ENCODE measurements around the gene MUC21.

MUC21 gene

GRCh38 chr6:30983439-30983838, at the start of gene MUC21:
TSS of gene MUC21 (plus strand) at chr6:30983718. CDS start at chr6:30983959, 241 bp downstream.
- no peak within 1 kb of the TSS for H3K4me3 Mint-ChIP-seq
- H3K9me3 Mint-ChIP-seq, result no peaks in the 10 kb centered on the region
- peaks cover 1% of the 10 kb centered on the region for H3K4me1 Mint-ChIP-seq (ENCODE audit: low read depth)
- no peak within 1 kb of the TSS for H3K27ac Mint-ChIP-seq
- peaks cover 26% of the 10 kb centered on the region for H3K27me3 Mint-ChIP-seq (ENCODE audit: low read depth)
- no peaks in the 10 kb centered on the region for H3K36me3 Mint-ChIP-seq (ENCODE audit: low read depth)
- no peak for DNase-seq (ENCODE audit: low spot score)

- Mint-ChIP-seq H3K27ac (no peak overlapping the region), H3K27me3 (ENCODE audit: low read depth) (peaks cover 3% of the 10 kb centered on the region), H3K4me1 (ENCODE audit: low read depth) (no peaks in the 10 kb centered on the region), H3K4me3 (no peak overlapping the region), H3K9me3 (no peaks in the 10 kb centered on the region), H3K36me3 (ENCODE audit: low read depth) (no peaks in the 10 kb centered on the region)
- DNase-seq (ENCODE audit: low spot score), result no peak
Measured at GRCh38 chr6:30935018-30935417, 48.5 kb upstream of the MUC21 start.

GRCh38 chr6:30937265-30937664, 46.3 kb upstream of the MUC21 start:
- Mint-ChIP-seq H3K4me1 (ENCODE audit: low read depth) (no peaks in the 10 kb centered on the region), H3K4me3 (no peak overlapping the region), H3K27ac (no peak overlapping the region), H3K9me3 (no peaks in the 10 kb centered on the region), H3K36me3 (ENCODE audit: low read depth) (no peaks in the 10 kb centered on the region), H3K27me3 (ENCODE audit: low read depth) (peaks cover 15% of the 10 kb centered on the region)
- DNase-seq (ENCODE audit: low spot score), result no peak

GRCh38 chr6:30938730-30939129, 44.8 kb upstream of the MUC21 start:
- Mint-ChIP-seq H3K4me3 (no peak overlapping the region), H3K36me3 (ENCODE audit: low read depth) (no peaks in the 10 kb centered on the region), H3K27ac (no peak overlapping the region), H3K4me1 (ENCODE audit: low read depth) (no peaks in the 10 kb centered on the region), H3K9me3 (no peaks in the 10 kb centered on the region), H3K27me3 (ENCODE audit: low read depth) (peaks cover 27% of the 10 kb centered on the region)
- no peak for DNase-seq (ENCODE audit: low spot score)

GRCh38 chr6:30939473-30939872, 44.0 kb upstream of the MUC21 start:
- Mint-ChIP-seq H3K4me1 (ENCODE audit: low read depth) (no peaks in the 10 kb centered on the region), H3K4me3 (no peak overlapping the region), H3K36me3 (ENCODE audit: low read depth) (no peaks in the 10 kb centered on the region), H3K9me3 (no peaks in the 10 kb centered on the region), H3K27ac (no peak overlapping the region), H3K27me3 (ENCODE audit: low read depth) (peaks cover 31% of the 10 kb centered on the region)
- DNase-seq (ENCODE audit: low spot score), result no peak

- Mint-ChIP-seq H3K36me3 (ENCODE audit: low read depth) (no peaks in the 10 kb centered on the region), H3K27me3 (ENCODE audit: low read depth) (peaks cover 30% of the 10 kb centered on the region), H3K4me3 (no peak within 1 kb of the TSS), H3K9me3 (no peaks in the 10 kb centered on the region), H3K4me1 (ENCODE audit: low read depth) (no peaks in the 10 kb centered on the region), H3K27ac (no peak within 1 kb of the TSS)
- no peak for DNase-seq (ENCODE audit: low spot score)
Measured at GRCh38 chr6:30940361-30940986, 43.0 kb upstream of the MUC21 start, which contains the start of gene MUCL3. TSS of gene MUCL3 (plus strand) at chr6:30940973. CDS start at chr6:30941000, 27 bp downstream.

GRCh38 chr6:30942338-30943060, 41.0 kb upstream of the MUC21 start:
- Mint-ChIP-seq H3K9me3 (no peaks in the 10 kb centered on the region), H3K4me1 (ENCODE audit: low read depth) (no peaks in the 10 kb centered on the region), H3K27ac (no peak overlapping the region), H3K36me3 (ENCODE audit: low read depth) (no peaks in the 10 kb centered on the region), H3K4me3 (no peak overlapping the region), H3K27me3 (ENCODE audit: low read depth) (peaks cover 43% of the 10 kb centered on the region)
- DNase-seq (ENCODE audit: low spot score), result no peak

GRCh38 chr6:30944051-30944450, 39.5 kb upstream of the MUC21 start:
- H3K4me1 Mint-ChIP-seq (ENCODE audit: low read depth), result no peaks in the 10 kb centered on the region
- H3K27ac Mint-ChIP-seq, result no peak overlapping the region
- H3K9me3 Mint-ChIP-seq, result no peaks in the 10 kb centered on the region
- H3K27me3 Mint-ChIP-seq (ENCODE audit: low read depth), result peaks cover 56% of the 10 kb centered on the region
- no peak overlapping the region for H3K4me3 Mint-ChIP-seq
- DNase-seq (ENCODE audit: low spot score), result no peak
- H3K36me3 Mint-ChIP-seq (ENCODE audit: low read depth), result no peaks in the 10 kb centered on the region

GRCh38 chr6:30945281-30945680, 38.2 kb upstream of the MUC21 start:
- Mint-ChIP-seq H3K27me3 (ENCODE audit: low read depth) (peaks cover 65% of the 10 kb centered on the region), H3K36me3 (ENCODE audit: low read depth) (no peaks in the 10 kb centered on the region)

GRCh38 chr6:30947231-30947630, 36.3 kb upstream of the MUC21 start:
- H3K4me3 Mint-ChIP-seq, result no peak overlapping the region
- H3K4me1 Mint-ChIP-seq (ENCODE audit: low read depth), result no peaks in the 10 kb centered on the region
- no peaks in the 10 kb centered on the region for H3K9me3 Mint-ChIP-seq
- H3K27ac Mint-ChIP-seq, result no peak overlapping the region
- DNase-seq (ENCODE audit: low spot score), result no peak
- no peaks in the 10 kb centered on the region for H3K36me3 Mint-ChIP-seq (ENCODE audit: low read depth)
- H3K27me3 Mint-ChIP-seq (ENCODE audit: low read depth), result peaks cover 74% of the 10 kb centered on the region

More at GRCh38 chr6:30945281-30945680, 38.2 kb upstream of the MUC21 start:
- Mint-ChIP-seq H3K9me3 (no peaks in the 10 kb centered on the region), H3K4me3 (no peak overlapping the region), H3K4me1 (ENCODE audit: low read depth) (no peaks in the 10 kb centered on the region), H3K27ac (no peak overlapping the region)
- DNase-seq (ENCODE audit: low spot score), result no peak

GRCh38 chr6:30948811-30949210, 34.7 kb upstream of the MUC21 start:
- no peak overlapping the region for H3K27ac Mint-ChIP-seq
- DNase-seq (ENCODE audit: low spot score), result no peak
- peaks cover 73% of the 10 kb centered on the region for H3K27me3 Mint-ChIP-seq (ENCODE audit: low read depth)
- H3K4me3 Mint-ChIP-seq, result no peak overlapping the region
- H3K4me1 Mint-ChIP-seq (ENCODE audit: low read depth), result no peaks in the 10 kb centered on the region
- no peaks in the 10 kb centered on the region for H3K9me3 Mint-ChIP-seq
- no peaks in the 10 kb centered on the region for H3K36me3 Mint-ChIP-seq (ENCODE audit: low read depth)

- Mint-ChIP-seq H3K27ac (no peak overlapping the region), H3K27me3 (ENCODE audit: low read depth) (peaks cover 83% of the 10 kb centered on the region), H3K4me3 (no peak overlapping the region), H3K4me1 (ENCODE audit: low read depth) (peaks cover 4% of the 10 kb centered on the region), H3K9me3 (no peaks in the 10 kb centered on the region), H3K36me3 (ENCODE audit: low read depth) (no peaks in the 10 kb centered on the region)
- DNase-seq (ENCODE audit: low spot score), result no peak
Measured at GRCh38 chr6:30951907-30952469, 31.5 kb upstream of the MUC21 start.

- Mint-ChIP-seq H3K4me1 (ENCODE audit: low read depth) (peaks cover 4% of the 10 kb centered on the region), H3K9me3 (no peaks in the 10 kb centered on the region), H3K27me3 (ENCODE audit: low read depth) (peaks cover 84% of the 10 kb centered on the region), H3K27ac (no peak overlapping the region), H3K36me3 (ENCODE audit: low read depth) (no peaks in the 10 kb centered on the region), H3K4me3 (peak overlapping the region; percentile 52)
- no peak for DNase-seq (ENCODE audit: low spot score)
Measured at GRCh38 chr6:30954631-30955366, 28.7 kb upstream of the MUC21 start.

Measured in T-helper 2 cell treated with Interferon-gamma antibody and Interleukin-4, amounts not matched to agents 5 μg/mL and 100 μg/mL, for 36 hours (primary cell).